ENCODE measurements around the gene OR11H6. TPM values are rescaled to one million over a fixed set of nuclear protein-coding genes. Genes with fewer than 3 reads are reported as not detected.
"Not testable (repeated sequence)": the region's sequence is repeated elsewhere in the genome, so short reads cannot be mapped to it uniquely, and the experiment has no call there.

Gene OR11H6
- not detected for total RNA-seq

- DNase-seq, result no peak
- POLR2A ChIA-PET, result no interaction called here
- H3K9me3 Mint-ChIP-seq, result no peaks in the 10 kb centered on the region
- no peak within 1 kb of the TSS for H3K4me3 Mint-ChIP-seq
- no peaks in the 10 kb centered on the region for H3K36me3 Mint-ChIP-seq (ENCODE audit: low read depth)
- H3K27ac Mint-ChIP-seq, result no peak within 1 kb of the TSS
- no peak for TF ChIP-seq CTCF (IDR thresholded peaks at IDR 0.05)
- peaks cover 6% of the 10 kb centered on the region for H3K27me3 Mint-ChIP-seq
- H3K4me1 Mint-ChIP-seq (ENCODE audit: low read depth), result no peaks in the 10 kb centered on the region
- intact Hi-C loops (cut with micrococcal nuclease), result no loop called here
- no peak for ATAC-seq
- CTCF ChIA-PET, result interaction anchor here (1.1 kb wide), 1 partner anchor 17 kb away, joined by 3 read pairs; no protein-coding TSS in a partner anchor
Observed at GRCh38 chr14:20223410-20223809, at the start of gene OR11H6. OR11H6 (plus strand) TSS chr14:20223710; CDS start chr14:20223710, 0 bp downstream.

GRCh38 chr14:20174205-20174604 is 49.3 kb upstream of the OR11H6 start:
- DNase-seq; H3K4me1 Mint-ChIP-seq (ENCODE audit: low read depth); intact Hi-C loops (cut with micrococcal nuclease); H3K36me3 Mint-ChIP-seq (ENCODE audit: low read depth); H3K9me3 Mint-ChIP-seq; POLR2A ChIA-PET; CTCF ChIA-PET; H3K4me3 Mint-ChIP-seq; ATAC-seq; H3K27me3 Mint-ChIP-seq; H3K27ac Mint-ChIP-seq: not testable (repeated sequence)

GRCh38 chr14:20176330-20176729 is 47.2 kb upstream of the OR11H6 start:
- no peaks in the 10 kb centered on the region for H3K36me3 Mint-ChIP-seq (ENCODE audit: low read depth)
- no peaks in the 10 kb centered on the region for H3K4me1 Mint-ChIP-seq (ENCODE audit: low read depth)
- POLR2A ChIA-PET, result no interaction called here
- no peak overlapping the region for H3K27ac Mint-ChIP-seq
- CTCF ChIA-PET, result no interaction called here
- H3K4me3 Mint-ChIP-seq, result no peak overlapping the region
- ATAC-seq (no peak), DNase-seq (no peak)
- TF ChIP-seq CTCF (IDR thresholded peaks at IDR 0.05), result no peak
- intact Hi-C loops (cut with micrococcal nuclease), result no loop called here
- H3K9me3 Mint-ChIP-seq, result no peaks in the 10 kb centered on the region
- H3K27me3 Mint-ChIP-seq, result peaks cover 2% of the 10 kb centered on the region

- intact Hi-C loops (cut with micrococcal nuclease), result no loop called here
- no peak overlapping the region for H3K27ac Mint-ChIP-seq
- peaks cover 2% of the 10 kb centered on the region for H3K27me3 Mint-ChIP-seq
- H3K36me3 Mint-ChIP-seq (ENCODE audit: low read depth), result no peaks in the 10 kb centered on the region
- no peak for TF ChIP-seq CTCF (IDR thresholded peaks at IDR 0.05)
- POLR2A ChIA-PET, result no interaction called here
- no peaks in the 10 kb centered on the region for H3K9me3 Mint-ChIP-seq
- DNase-seq, result no peak
- CTCF ChIA-PET, result no interaction called here
- H3K4me3 Mint-ChIP-seq, result no peak overlapping the region
- ATAC-seq, result no peak
- no peaks in the 10 kb centered on the region for H3K4me1 Mint-ChIP-seq (ENCODE audit: low read depth)
Observed at GRCh38 chr14:20177433-20177974, 46.0 kb upstream of the OR11H6 start.

GRCh38 chr14:20179218-20179617 is 44.3 kb upstream of the OR11H6 start:
- DNase-seq, result no peak
- no peak for TF ChIP-seq CTCF (IDR thresholded peaks at IDR 0.05)
- no peak overlapping the region for H3K27ac Mint-ChIP-seq
- no peaks in the 10 kb centered on the region for H3K4me1 Mint-ChIP-seq (ENCODE audit: low read depth)
- no peak overlapping the region for H3K4me3 Mint-ChIP-seq
- H3K27me3 Mint-ChIP-seq, result peaks cover 2% of the 10 kb centered on the region
- H3K9me3 Mint-ChIP-seq, result no peaks in the 10 kb centered on the region
- intact Hi-C loops (cut with micrococcal nuclease), result no loop called here
- ChIA-PET POLR2A (no interaction called here), CTCF (no interaction called here)
- no peak for ATAC-seq
- no peaks in the 10 kb centered on the region for H3K36me3 Mint-ChIP-seq (ENCODE audit: low read depth)

GRCh38 chr14:20179880-20180279 is 43.6 kb upstream of the OR11H6 start:
- Mint-ChIP-seq H3K9me3 (no peaks in the 10 kb centered on the region), H3K36me3 (ENCODE audit: low read depth) (no peaks in the 10 kb centered on the region), H3K27ac (no peak overlapping the region), H3K4me1 (ENCODE audit: low read depth) (no peaks in the 10 kb centered on the region), H3K4me3 (no peak overlapping the region), H3K27me3 (peaks cover 2% of the 10 kb centered on the region)
- no peak for TF ChIP-seq CTCF (IDR thresholded peaks at IDR 0.05)
- no peak for ATAC-seq
- POLR2A ChIA-PET, result no interaction called here
- no peak for DNase-seq
- intact Hi-C loops (cut with micrococcal nuclease), result no loop called here
- CTCF ChIA-PET, result interaction anchor here (0.6 kb wide), 1 partner anchor 10 kb away, joined by 3 read pairs; no protein-coding TSS in a partner anchor

Measured in activated CD8-positive, alpha-beta T cell treated with anti-CD3 and anti-CD28 coated beads for 36 hours (primary cell).